HG02840 (cell line): ENCODE results near the gene RAB3A.
A peak's percentile ranks its signal among the peaks of the same experiment; 100 is the strongest.

ENCODE experiments used
- ATAC-seq: cut with Tn5 transposase; IDR thresholded peaks from one replicate; pipeline ENCODE4 v1.9.1; 2021; ENCODE audit warnings: mild to moderate bottlenecking, moderate library complexity, moderate number of reproducible peaks; ENCODE audit not compliant: unreplicated experiment, low FRiP score

Gene RAB3A

GRCh38 chr19:18202778-18203407, 949 bp downstream of the RAB3A start:
- ATAC-seq, result no peak

- no peak for ATAC-seq
These were observed 1.5 kb downstream of the RAB3A start for GRCh38 chr19:18202397-18202777.

GRCh38 chr19:18198374-18198773, 5.5 kb downstream of the RAB3A start:
- no peak for ATAC-seq

DNA sequence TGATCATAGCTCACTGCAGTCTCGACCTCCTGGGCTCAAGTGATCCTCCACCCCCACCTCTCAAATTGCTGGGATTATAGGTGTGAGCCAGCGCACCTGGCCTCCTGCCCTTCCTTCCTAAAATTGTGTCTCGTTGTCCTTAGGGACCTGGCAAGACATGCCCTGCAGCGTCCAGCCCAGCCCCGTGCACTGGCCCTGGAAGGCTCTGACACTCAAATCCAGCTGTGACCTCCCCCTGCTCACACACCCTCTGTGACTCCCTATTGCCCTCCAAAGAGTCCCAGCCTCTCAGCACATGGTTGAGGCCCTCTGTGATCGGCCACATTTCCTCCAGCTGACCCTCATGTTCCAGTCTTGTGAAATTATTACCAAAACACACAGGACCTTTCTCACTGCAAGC, 5.9 kb downstream of the RAB3A start:
- ATAC-seq, result no peak

DNA sequence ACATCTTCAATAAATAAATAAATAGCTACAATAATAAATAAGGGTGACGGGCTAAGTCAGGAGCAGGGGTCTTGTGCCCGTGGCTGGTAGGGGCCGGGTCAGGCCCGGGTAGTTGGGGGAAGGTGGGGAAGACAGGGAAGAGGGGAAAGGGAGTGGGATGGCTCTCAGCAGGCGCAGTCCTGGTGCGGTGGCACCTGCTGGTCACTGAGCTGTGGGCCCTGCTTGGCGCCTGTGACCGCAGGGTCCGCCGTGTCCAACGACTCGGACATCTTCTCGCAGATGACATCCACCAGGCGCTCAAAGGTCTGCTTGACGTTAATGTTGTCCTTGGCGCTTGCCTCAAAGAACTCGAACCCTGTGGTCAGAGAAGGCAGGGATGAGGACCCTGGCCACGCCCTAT, 6.5 kb downstream of the RAB3A start:
- ATAC-seq, result no peak

DNA sequence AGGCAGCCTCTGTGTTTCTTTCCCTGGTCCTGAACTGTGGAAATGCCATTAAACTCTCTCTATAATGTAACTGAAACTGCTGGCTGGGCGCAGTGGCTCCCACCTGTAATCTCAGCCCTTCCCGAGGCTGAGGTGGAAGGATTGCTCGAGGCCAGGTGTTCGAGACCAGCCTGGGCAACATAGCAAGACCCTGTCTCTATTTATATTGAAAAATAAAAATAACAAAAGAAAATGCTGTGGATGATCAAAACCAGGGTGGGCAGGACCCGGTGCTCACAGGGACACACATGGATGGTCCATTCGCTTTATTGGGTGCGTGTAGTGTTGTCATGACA, 7.4 kb downstream of the RAB3A start:
- no peak for ATAC-seq

- no peak for ATAC-seq
These were observed 9.1 kb downstream of the RAB3A start for GRCh38 chr19:18194554-18195238.

GRCh38 chr19:18194181-18194530, 9.7 kb downstream of the RAB3A start:
- no peak for ATAC-seq

DNA sequence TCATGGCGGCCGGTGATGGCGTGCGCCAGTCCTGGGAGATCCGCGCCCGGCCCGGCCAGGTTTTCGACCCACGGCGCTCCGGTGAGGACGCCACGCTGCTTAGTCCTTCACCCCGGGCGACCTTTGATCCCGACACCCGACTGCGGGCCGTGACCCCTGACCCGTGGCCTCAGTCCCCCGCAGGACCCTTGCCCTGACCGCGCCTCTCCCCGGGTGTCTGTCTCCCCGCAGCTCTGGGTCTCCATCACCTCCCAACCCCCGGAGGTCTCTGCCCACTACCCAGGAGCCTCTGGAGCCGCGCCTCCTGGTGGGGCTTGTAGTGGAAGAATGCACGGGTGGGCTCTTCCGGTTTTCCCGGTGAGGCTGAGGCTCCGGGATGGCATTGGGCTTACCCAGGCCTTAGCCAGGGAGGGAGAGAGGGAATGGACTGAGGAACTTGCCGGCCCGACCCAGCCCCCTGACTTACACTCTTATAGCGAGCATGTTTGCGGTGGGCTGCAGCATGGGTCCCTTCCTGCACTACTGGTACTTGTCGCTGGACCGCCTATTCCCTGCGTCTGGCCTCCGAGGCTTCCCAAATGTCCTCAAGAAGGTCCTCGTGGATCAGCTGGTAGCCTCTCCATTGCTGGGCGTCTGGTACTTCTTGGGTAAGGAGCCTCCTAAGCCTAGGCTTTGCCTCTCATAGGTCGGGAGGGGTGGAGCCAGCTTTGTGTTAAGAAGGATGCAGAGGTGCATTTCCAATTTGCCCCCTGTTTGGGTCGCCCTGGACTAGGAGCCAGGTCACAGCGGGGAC, 10.3 kb downstream of the RAB3A start:
- ATAC-seq, result peak; percentile 15

DNA sequence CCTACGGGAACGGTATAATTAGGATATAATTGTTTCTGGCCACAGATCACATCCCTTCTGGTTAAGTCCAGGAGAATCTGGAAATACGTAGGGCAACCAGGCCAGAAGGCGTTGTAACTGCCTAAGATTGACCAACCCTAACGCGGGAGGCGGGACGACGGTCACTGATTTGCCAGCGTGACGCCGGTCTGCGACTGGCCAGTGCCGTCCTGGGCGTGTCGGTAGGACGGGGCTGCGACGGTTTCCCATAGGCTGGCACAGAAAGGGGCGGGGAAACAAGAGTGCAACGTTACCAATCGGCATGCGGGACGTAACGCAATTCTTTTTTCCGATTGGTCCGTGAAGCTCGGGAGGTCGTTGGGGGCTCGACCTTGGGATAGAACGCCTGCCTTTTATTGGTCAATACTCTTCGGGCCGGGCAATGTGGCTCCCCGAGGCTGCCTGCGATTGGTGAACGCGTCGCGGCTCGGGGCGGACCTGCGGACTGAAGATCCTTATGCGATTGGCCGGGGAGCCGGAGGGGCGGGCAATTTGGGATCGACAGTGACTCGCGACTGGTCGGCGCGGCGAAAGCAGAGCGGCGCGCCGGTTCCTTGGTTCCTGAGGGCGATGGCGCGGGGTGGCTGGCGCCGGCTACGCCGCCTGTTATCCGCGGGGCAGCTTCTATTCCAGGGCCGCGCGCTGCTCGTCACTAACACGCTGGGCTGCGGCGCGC, 11.0 kb downstream of the RAB3A start, which contains the start of gene MPV17L2:
TSS of gene MPV17L2 (plus strand) at position 546 of the 715 bp plus-strand sequence. CDS start at position 610, 64 bp downstream.
- peak; percentile 92 for ATAC-seq

DNA sequence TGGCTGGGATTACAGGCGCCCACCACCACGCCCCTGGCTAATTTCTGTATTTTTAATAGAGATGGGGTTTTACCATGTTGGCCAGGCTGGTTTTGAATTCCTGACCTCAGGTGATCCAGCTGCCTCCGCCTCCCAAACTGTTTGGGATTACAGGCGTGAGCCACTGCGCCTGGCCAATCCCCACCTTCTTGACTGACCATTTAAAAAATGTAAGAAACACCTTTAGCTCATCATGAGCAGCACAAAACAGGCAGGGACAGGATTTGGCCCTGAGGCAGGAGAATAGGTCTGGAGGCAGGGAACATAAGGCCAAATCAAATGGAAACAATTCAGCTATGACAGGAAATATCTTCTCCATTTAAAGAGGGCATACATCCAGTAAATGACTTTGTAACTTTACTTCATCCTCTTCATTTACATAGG, 12.2 kb downstream of the RAB3A start:
- no peak for ATAC-seq

GRCh38 chr19:18190278-18190677, 13.6 kb downstream of the RAB3A start:
- ATAC-seq, result no peak

- no peak for ATAC-seq
These were observed 18.3 kb downstream of the RAB3A start for GRCh38 chr19:18185538-18185937.

DNA sequence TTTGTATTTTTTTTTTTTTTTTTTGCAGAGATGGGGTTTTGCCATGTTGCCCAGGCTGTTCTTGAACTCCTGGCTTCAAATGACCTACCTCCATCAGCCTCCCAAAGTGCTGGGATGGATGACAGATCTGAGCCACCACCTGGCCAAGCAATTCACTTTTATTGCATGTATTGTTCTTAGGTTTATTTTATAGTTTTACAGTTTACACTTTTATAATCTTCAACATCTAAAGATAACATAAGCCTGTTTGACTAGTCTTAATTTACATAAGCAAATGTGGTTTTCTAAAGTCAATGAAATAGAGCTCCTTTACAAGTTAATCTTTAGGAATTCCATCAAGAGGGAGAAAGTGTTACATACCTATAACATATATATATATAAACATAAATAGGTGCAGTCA, 20.3 kb downstream of the RAB3A start:
- no peak for ATAC-seq

DNA sequence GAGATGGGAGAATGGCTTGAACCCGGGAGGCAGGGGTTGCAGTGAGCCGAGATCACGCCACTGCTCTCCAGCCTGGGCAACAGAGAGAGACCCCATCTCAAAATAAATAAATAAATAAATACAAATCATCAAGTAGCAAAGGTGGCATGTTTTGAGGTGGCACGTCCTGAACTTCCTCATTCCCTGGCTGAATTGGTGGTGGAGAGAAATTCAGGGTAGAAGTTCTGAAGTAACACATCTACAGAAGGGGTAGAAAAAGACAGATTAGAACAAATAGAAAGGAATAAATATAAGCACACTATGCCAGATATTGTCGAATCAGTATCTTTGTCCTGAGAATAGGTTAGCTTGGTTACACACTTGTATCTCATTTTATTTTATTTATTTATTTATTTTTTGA, 23.9 kb downstream of the RAB3A start:
- no peak for ATAC-seq

- no peak for ATAC-seq
These were observed 27.2 kb downstream of the RAB3A start for GRCh38 chr19:18176367-18177310.

GRCh38 chr19:18174983-18175382, 28.9 kb downstream of the RAB3A start:
- no peak for ATAC-seq

GRCh38 chr19:18173572-18174288, 30.1 kb downstream of the RAB3A start, which contains the start of gene IFI30:
IFI30 (plus strand) TSS chr19:18173813; CDS start chr19:18173842, 29 bp downstream.
- ATAC-seq, result peak; percentile 45

DNA sequence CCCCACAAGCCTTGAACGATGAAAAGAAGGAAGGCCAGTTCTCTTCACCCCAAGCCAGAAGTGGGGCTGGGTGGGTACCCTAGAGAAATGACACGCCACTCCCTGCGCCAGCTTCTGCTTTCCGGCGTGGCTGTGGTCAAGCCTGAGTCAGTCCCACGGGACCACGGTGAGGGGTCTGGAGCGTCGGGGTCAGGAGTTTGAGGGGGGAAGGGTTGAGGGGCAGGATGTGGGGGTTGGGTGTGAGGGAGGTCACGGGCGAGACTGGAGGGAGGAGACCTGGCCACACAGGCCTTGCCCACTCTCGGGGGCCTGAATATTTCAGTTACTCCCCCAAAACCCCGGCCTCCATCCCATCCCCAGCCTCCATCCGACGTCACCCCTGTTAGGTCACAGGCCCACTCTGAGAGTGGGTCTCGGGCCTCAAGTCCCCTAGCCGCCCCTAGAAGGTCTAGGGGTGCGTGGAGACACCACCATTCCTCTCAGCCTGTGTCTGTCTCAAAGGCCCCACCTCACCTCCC, 30.7 kb downstream of the RAB3A start:
- peak; percentile 6 for ATAC-seq
